Activated CD4-positive, alpha-beta T cell treated with anti-CD3 and anti-CD28 coated beads, Interleukin-2, amount 50 U/mL, for 1 hour (primary cell): ENCODE results near the gene RPP30.

Source experiments
- DNase-seq: peaks from one replicate; pipeline ENCODE4 v3.0.0-alpha.2; 2020

Gene RPP30

DNA sequence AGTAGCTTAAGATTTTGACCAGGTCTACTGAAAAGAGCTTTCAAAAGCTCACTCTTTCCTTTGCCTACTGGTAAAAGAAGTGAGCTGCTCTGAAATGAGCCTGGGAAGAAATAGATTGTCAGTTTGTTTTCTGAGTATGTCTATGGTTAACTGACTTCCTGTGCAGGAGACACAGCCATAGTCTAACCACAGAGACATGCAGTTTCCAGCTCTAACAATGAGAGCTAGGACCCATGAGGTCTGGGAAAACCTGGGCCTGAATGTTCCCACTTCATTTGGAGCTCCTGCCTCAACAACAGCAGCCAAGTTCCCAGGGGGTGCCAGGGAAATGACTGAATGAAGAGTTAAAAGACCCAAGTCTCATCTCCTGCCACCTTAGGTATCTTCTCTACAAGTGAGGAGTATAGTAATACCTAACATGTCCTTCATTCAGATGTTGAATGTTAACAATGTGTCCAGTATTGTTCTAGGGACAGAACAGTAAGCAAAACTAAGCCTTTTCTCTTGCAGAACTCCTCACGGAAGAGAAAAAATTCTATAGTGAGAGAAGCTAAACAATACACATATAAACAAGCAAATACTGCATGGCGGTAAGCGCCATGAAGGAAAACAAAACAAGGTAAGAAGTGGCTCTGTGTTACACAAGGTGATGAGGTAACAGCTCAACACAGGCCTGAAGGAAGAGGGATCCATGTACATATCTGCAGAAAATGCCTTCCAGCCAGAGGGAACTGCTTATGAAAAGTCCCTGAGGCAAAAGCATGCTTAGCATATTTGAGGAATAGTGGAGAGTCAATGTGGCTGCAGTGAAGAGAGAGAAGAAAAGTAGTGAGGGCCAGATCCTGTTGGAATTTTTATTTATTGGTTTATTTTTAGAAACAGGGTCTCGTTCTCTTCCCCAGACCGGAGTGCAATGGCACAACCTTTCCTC is 75.5 kb downstream of the RPP30 start:
- no peak for DNase-seq
